DND-41 (cell line): ENCODE data around the gene FGF11.

Experiments used
- ATAC-seq: fragments of 200-7000 bp; cut with Tn5 transposase; 3 replicates; pipeline ENCODE4 v1.9.1; 2021; ENCODE audit warnings: low read depth; ENCODE audit not compliant: insufficient read depth
- DNase-seq: peaks from one replicate; pipeline ENCODE4 v3.0.0-alpha.2; 2020
- H2AFZ ChIP-seq: 2 replicates; pipeline ENCODE4 v1.6.0; 2012; ENCODE audit warnings: low read depth, low read length
- H3K27ac ChIP-seq: 2 replicates; pipeline ENCODE4 v1.5.1; 2012; ENCODE audit warnings: low read length, inconsistent platforms
- H3K27me3 ChIP-seq: fragments of 200-600 bp; sonication (generic); 2 replicates; pipeline ENCODE4 v1.6.0; 2012; ENCODE audit warnings: low read length, mild to moderate bottlenecking, inconsistent platforms; ENCODE audit not compliant: insufficient read depth, poor library complexity
- H3K36me3 ChIP-seq: 2 replicates; pipeline ENCODE4 v1.5.1; 2012; ENCODE audit warnings: low read length, inconsistent platforms; ENCODE audit not compliant: insufficient read depth
- H3K4me1 ChIP-seq: 2 replicates; pipeline ENCODE4 v1.5.1; 2012; ENCODE audit warnings: mild to moderate bottlenecking, low read length; ENCODE audit not compliant: insufficient read depth
- H3K4me2 ChIP-seq: 2 replicates; pipeline ENCODE4 v1.6.0; 2012; ENCODE audit warnings: mild to moderate bottlenecking, moderate library complexity, low read length, inconsistent platforms; ENCODE audit not compliant: insufficient read depth
- H3K4me3 ChIP-seq, 2 experiments: fragments of 200-600 bp in 1 of 2; shearing (Covaris generic) in 1 of 2; 2 replicates each; pipeline ENCODE4 v1.5.1; 2012 to 2016; ENCODE audit warnings: inconsistent platforms in 2 of 2, low read length in 2 of 2, mild to moderate bottlenecking in 2 of 2, low read depth in 1 of 2, moderate library complexity in 1 of 2
- H3K79me2 ChIP-seq: 2 replicates; pipeline ENCODE4 v1.6.0; 2012; ENCODE audit warnings: low read length, inconsistent platforms; ENCODE audit not compliant: insufficient read depth
- H3K9ac ChIP-seq: 2 replicates; pipeline ENCODE4 v1.6.0; 2012; ENCODE audit warnings: low read depth, mild to moderate bottlenecking, inconsistent platforms, low read length, moderate library complexity
- H3K9me3 ChIP-seq: 2 replicates; pipeline ENCODE4 v1.5.1; 2012; ENCODE audit warnings: low read length, moderate library complexity, mild to moderate bottlenecking, inconsistent platforms; ENCODE audit not compliant: insufficient read depth, severe bottlenecking
- H4K20me1 ChIP-seq: 2 replicates; pipeline ENCODE4 v1.6.0; 2012; ENCODE audit warnings: low read length; ENCODE audit not compliant: insufficient read depth
- EZH2 ChIP-seq: IDR thresholded peaks from 3 replicates; pipeline ENCODE4 v1.6.1; 2012; ENCODE audit warnings: borderline replicate concordance, low read depth, mild to moderate bottlenecking, moderate library complexity, low read length, inconsistent platforms; ENCODE audit not compliant: severe bottlenecking
- TF ChIP-seq, protein P1 (sequence below): IDR thresholded peaks from 2 replicates; pipeline ENCODE4 v1.5.1; 2012; ENCODE audit warnings: borderline replicate concordance, low read length, moderate library complexity, mild to moderate bottlenecking; ENCODE audit not compliant: poor library complexity, severe bottlenecking; ENCODE audit errors: extremely low read depth

Gene FGF11

DNA sequence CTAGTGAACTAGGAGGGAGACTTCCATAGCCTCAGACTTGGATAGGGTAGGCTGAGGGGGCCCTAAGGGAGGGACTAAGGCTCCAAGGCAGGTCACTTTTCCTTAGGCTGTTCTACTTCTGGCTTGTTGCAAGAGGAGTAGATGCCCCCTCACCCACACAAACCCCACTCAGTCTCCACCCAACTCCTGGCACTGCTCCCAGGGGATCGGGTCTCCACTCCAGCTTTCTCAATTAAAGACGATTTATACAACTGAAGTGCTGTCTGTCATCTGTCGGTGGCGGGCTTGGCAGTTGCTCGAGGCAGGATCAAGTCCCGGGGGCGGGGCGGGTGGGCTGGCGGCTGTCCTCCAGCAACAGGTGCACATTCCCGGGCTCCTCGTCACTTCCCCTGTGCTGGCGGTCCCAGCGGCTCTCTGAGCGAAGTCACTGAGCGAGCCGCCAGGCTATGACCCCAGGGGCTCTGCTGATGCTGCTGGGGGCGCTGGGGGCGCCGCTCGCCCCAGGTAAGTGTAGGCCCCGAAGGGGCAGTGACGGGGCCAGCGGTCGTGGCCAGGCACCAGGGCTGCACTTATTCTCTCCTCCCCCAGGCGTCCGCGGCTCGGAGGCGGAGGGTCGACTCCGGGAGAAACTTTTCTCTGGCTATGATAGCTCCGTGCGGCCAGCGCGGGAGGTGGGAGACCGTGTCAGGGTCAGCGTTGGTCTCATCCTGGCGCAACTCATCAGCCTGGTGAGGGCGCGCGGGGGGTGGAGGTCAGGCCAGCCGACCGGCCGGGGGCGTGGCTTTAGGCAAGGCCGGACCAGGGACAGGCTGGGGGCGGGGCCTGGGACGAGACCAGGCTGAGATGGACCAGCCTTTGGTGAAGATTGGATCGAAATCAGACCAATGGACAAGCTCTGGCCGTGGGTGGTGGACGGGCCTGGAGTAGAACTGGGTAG, 5.6 kb downstream of the FGF11 start, which contains the start of gene CHRNB1:
CHRNB1 (plus strand) TSS at position 380 of the 937 bp plus-strand sequence; CDS start at position 447, 67 bp downstream.
- DNase-seq (peak; percentile 39), ATAC-seq (peak; percentile 60)
- H3K9ac ChIP-seq: peak within 1 kb of the TSS; percentile 37; the same call in 1 of the 2 replicates

DNA sequence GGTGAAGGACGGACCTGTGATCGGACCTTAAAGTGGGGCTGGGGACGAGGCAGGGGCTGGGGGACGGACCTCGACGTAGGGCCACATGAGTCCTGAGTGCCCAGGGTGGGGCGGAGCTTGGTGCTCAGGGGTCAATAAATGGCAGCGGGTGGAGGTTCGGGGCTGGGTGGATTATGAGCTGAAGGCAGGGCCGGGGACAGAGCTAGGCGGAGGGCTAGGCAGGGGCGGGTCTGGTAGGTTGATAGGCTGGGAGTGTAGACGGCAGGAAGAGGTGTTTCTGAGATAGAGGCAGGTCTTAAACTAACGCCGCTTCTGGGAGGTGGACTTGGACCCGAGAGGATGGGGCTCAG, 6.3 kb downstream of the FGF11 start:
- H2AFZ ChIP-seq: no peak overlapping the region; the same call in 1 of the 2 replicates
- ATAC-seq (peak; percentile 29; the same call in 1 of the 3 replicates), DNase-seq (no peak)

More for the DNA sequence above, 5.6 kb downstream of the FGF11 start, which contains the start of gene CHRNB1:
- Histone ChIP-seq H4K20me1 (no peaks in the 10 kb centered on the region), H3K79me2 (no peaks in the 10 kb centered on the region), H3K27me3 (peaks cover 2% of the 10 kb centered on the region), H3K4me3 (peak within 1 kb of the TSS in 1 of 2 experiments; percentile 40; a peak in 2 of 4 replicates), H3K9me3 (no peaks in the 10 kb centered on the region), H2AFZ (peak within 1 kb of the TSS; percentile 39; the same call in 1 of the 2 replicates), H3K36me3 (no peaks in the 10 kb centered on the region), H3K27ac (no peak within 1 kb of the TSS), H3K4me2 (peak within 1 kb of the TSS; percentile 52), H3K4me1 (peaks cover 12% of the 10 kb centered on the region)
- no peak for TF ChIP-seq EZH2
- TF ChIP-seq, protein P1, sequence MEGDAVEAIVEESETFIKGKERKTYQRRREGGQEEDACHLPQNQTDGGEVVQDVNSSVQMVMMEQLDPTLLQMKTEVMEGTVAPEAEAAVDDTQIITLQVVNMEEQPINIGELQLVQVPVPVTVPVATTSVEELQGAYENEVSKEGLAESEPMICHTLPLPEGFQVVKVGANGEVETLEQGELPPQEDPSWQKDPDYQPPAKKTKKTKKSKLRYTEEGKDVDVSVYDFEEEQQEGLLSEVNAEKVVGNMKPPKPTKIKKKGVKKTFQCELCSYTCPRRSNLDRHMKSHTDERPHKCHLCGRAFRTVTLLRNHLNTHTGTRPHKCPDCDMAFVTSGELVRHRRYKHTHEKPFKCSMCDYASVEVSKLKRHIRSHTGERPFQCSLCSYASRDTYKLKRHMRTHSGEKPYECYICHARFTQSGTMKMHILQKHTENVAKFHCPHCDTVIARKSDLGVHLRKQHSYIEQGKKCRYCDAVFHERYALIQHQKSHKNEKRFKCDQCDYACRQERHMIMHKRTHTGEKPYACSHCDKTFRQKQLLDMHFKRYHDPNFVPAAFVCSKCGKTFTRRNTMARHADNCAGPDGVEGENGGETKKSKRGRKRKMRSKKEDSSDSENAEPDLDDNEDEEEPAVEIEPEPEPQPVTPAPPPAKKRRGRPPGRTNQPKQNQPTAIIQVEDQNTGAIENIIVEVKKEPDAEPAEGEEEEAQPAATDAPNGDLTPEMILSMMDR: no peak

DNA sequence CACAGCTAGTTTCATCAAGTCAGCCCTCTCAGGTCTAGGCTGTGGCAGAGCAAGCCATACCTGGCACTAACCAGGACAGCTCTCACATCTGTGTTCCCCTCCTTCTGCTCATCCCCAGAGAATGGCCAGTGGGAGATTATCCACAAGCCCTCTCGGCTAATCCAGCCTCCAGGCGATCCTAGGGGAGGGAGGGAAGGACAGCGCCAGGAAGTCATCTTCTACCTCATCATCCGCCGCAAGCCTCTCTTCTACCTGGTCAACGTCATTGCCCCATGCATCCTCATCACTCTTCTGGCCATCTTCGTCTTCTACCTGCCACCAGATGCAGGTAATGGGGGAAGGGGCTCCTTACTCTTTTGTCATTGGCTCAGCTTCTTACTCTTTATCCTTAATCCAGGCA, 9.1 kb downstream of the FGF11 start:
- Histone ChIP-seq H3K79me2 (no peaks in the 10 kb centered on the region), H3K9me3 (no peaks in the 10 kb centered on the region), H3K27ac (no peak overlapping the region), H3K4me1 (peaks cover 12% of the 10 kb centered on the region), H4K20me1 (no peaks in the 10 kb centered on the region), H3K4me3 (no peak overlapping the region), H3K9ac (no peak overlapping the region), H3K27me3 (peaks cover 2% of the 10 kb centered on the region), H3K4me2 (no peak overlapping the region), H2AFZ (no peak overlapping the region), H3K36me3 (no peaks in the 10 kb centered on the region)
- TF ChIP-seq, protein P1: no peak
- no peak for TF ChIP-seq EZH2
- DNase-seq: no peak
- ATAC-seq: no peak

More for the DNA sequence above, 6.3 kb downstream of the FGF11 start:
- Histone ChIP-seq H3K36me3 (no peaks in the 10 kb centered on the region), H3K4me2 (peak overlapping the region; percentile 52; the same call in 1 of the 2 replicates), H3K4me1 (peaks cover 12% of the 10 kb centered on the region), H3K27me3 (peaks cover 2% of the 10 kb centered on the region), H3K9ac (no peak overlapping the region), H3K4me3 (no peak overlapping the region), H4K20me1 (no peaks in the 10 kb centered on the region), H3K9me3 (no peaks in the 10 kb centered on the region), H3K27ac (no peak overlapping the region), H3K79me2 (no peaks in the 10 kb centered on the region)
- TF ChIP-seq EZH2: no peak
- TF ChIP-seq, protein P1: no peak
